NCI-H1930 (cell line): ENCODE measurements around the gene TFPI.

ENCODE experiments used
- DNase-seq, 2 experiments: peaks; one replicate each; lab custom pipeline; 2025; lab: John Stamatoyannopoulos, UW

Gene TFPI

DNA sequence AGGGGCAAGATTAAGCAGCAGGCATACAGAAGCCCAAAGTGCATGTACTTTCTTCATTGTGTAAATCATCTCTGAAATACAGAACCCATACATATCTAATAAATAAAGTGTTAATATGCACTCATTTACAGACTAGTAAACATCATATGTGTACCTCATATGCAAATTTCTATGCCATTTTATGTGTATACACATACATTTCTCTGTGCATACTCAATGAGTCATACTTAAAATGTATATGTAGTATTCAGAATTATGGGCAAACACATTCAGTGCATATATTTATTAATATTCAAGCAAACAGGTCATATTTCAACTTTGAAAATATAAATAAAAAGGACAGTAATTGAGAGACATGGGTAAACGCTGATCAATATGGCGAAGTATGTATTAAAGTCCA lies 50.5 kb downstream of the TFPI start:
- DNase-seq = no peak

DNA sequence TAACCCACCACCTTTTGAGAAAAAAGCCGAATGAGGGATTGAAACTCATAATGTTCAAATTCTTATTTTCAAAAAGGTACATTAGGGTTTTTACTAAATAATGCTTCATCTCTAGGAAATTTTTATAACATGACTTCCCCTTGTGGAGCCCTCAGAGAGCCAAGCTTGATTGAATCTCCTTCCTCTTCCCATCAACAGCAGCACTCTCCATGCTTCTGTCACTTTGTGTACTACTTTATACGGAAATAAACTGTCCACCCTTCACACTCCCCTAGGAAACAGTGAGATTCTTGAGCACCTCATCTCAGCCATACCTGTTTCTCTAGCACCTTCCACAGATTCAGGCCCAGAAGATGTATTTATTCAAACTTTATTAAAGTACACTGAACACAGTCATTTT lies 51.8 kb downstream of the TFPI start:
- DNase-seq = no peak

- peak in 1 of 2 experiments; percentile 12 for DNase-seq
These were observed 53.5 kb downstream of the TFPI start for GRCh38 chr2:187500585-187501359.

DNA sequence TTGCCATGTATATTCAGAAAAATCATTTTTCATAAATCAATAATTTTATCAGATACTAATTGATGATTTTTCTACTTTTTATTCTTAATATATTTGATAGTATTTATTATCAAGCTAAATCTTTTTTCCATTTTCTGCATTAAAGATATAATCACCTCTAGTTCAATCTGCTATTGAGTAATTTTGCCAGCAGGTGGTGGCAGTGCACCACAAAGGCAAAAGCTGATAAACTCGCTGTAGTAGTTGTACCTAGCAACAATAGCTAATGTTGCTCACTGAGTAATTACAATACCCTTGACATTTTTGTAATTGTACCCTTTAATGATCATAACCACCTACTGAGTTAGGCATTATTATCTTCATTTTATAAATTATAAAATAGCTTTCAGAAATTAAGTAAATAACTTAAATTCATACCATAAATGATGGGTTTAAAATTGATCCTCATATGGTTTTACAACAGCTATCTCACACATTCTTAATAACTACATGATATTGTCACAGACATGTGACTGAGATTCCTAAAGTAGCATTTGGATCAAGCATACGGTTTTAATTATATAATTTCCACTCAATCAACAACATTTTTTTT lies 54.2 kb downstream of the TFPI start:
- peak in 1 of 2 experiments; percentile 42 for DNase-seq

GRCh38 chr2:187497858-187498463 lies 56.3 kb downstream of the TFPI start:
- DNase-seq = no peak

GRCh38 chr2:187497140-187497539 lies 57.1 kb downstream of the TFPI start:
- no peak for DNase-seq

DNA sequence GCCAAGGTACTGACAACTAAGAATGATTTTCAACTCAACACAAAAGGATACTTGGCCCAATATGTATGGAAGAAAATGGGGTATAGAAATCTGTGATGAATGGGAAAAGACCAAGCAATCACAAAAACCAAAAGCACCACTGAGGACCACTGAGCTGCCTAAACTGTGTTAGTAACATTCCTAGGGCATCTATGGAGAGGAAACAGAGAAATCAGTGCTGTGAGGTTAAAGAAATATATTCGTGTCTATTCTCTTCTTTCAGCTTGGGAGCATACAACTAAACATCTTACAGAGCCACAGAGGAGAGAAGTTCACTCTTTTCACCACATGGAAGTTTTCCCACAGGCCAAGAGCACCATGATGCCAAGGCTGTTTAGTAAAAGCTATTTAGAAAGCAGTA lies 58.9 kb downstream of the TFPI start:
- DNase-seq = no peak

GRCh38 chr2:187493877-187494568 lies 60.2 kb downstream of the TFPI start:
- DNase-seq = no peak

DNA sequence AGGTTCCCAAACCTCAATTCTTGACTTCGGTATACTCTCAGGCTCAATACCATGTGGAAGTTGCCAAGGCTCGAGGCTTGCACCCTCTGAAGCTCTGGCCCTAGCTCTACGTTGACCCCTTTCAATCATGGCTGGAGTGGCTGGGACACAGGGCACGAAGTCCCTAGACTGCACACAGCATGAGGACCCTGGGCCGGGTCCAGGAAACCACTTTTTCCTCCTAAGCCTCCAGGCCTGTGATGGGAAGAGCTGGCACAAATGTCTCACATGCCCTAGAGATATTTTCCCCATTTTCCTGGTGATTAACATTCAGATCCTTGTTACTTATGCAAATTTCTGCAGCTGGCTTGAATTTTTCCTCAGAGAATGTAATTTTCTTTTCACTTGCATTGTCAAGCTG lies 61.1 kb downstream of the TFPI start:
- no peak for DNase-seq

GRCh38 chr2:187486241-187486640 lies 68.0 kb downstream of the TFPI start:
- no peak for DNase-seq

DNA sequence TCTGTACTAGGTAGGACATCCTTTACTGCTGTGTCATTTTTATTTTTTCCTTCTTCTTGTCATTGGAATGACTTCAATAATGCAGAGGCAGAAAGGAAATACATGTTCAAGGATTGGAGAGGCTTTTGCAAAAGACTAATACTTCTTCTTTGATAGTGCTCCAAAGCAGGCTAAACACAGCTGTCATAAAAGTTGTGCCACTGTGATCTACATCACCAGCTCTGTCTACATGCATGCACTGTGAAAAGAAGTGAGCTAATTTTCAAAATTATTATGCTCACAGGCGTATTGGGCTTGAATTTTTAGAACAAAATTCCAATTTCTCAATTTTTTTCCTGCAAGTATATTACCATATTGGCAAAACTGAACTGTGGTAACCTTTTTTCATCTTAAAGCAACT lies 68.7 kb downstream of the TFPI start:
- no peak for DNase-seq

- DNase-seq = no peak
These were observed 70.7 kb downstream of the TFPI start for GRCh38 chr2:187483537-187483936.

DNA sequence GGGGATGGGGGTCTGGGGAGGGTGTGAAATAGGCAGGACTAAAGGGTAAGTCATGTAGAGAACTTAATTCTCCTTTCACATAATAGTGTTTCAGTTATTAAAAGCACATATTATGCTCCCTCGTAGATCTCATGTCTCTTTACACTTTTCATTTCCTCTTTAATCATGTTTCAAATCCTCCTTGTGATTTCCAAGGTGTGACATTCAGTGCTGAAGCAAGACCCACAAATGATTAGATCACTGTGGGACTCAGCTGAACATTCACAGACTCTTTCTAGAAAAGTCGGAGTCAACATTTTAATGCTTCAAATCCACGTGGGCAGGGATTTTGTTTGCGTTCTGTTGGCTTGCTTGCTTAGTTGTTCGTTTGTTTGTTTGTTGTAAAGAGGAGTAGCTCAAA lies 71.4 kb downstream of the TFPI start:
- no peak for DNase-seq

DNA sequence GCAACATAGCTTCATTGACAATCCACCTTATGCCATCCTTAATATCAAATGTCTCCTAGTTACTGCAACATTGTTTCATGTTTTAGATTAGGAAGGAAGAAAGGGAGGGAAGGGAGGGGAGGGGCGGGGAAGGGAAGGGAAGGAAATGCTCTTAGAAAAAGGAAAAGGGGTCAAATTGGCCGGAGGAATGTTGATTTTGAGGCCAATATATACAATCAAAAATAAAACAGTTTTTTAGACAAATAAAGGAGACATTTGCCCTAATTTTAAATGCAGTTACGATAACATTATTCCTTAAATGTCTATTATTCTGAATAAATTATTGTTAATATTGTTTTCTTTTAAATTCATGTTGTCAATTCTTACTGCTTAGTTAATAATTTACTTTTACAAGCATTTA lies 72.7 kb downstream of the TFPI start:
- DNase-seq = no peak

- no peak for DNase-seq
These were observed 75.5 kb downstream of the TFPI start for GRCh38 chr2:187478719-187479118.

- DNase-seq = no peak
These were observed 77.2 kb downstream of the TFPI start for GRCh38 chr2:187477051-187477450.

DNA sequence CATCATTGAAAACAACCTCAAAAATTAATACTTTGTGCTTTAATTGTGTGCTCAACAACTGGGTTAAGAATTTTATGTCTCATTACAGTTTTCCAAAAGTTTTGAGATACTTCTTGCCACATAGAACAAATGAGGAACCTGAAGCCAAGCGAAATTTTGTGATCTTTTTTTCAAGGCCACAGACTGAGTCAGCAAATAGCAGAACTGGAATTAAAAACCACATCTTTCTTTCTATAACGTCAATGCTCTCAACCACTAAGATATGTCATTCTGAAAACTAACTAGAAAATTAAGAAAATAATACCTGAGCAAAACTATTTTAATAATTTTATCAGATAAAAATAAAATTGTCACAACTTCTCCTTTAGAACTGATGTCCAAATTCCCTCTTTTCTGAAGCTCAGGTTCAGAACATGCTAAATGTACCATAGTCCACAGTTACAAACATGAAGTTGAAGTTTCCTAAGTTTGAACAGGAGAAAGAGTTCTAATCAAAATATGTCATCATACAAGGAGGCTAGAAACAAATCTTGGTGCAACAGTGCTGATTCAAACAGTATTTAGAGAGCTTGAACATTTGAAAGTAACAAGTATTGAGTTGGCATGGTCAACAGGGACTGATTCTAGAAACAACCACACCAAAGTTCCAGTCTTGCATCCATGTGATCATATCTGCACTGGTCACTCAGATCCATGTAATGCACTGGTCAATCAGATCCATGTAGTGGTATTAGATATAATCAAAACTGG lies 78.6 kb downstream of the TFPI start:
- no peak for DNase-seq

GRCh38 chr2:187470698-187471097 lies 83.5 kb downstream of the TFPI start:
- no peak for DNase-seq

GRCh38 chr2:187469538-187469937 lies 84.7 kb downstream of the TFPI start:
- no peak for DNase-seq

DNA sequence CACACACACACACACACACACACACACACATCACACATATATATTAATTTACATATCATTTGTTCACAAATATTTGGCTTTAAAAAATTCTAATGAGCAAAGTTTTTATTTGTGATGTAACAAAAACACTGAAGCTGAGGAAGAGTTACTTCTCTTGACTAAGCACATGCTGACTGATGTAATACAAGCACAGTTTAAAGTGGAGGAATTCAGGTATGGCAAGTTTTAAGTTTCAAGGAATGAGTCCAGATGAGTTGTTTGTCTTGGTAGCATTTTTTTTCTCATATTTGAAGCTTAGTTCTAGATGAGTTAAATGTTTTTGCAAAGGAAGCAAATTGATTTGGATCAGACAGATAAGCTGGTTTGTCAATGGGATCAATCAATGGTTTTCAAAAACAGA lies 86.0 kb downstream of the TFPI start:
- no peak for DNase-seq

GRCh38 chr2:187466129-187466792 lies 88.0 kb downstream of the TFPI start:
- no peak for DNase-seq

GRCh38 chr2:187462839-187463238 lies 91.4 kb downstream of the TFPI start:
- DNase-seq = no peak
